Right lung (tissue), 5 donors: ENCODE results near the gene ACAP2. TPM values are rescaled to one million over a fixed set of nuclear protein-coding genes. Genes with fewer than 3 reads are reported as not detected.
"Not testable (repeated sequence)": the region's sequence is repeated elsewhere in the genome, so short reads cannot be mapped to it uniquely, and the experiment has no call there.

Experiments used
- DNase-seq, 2 donors: peaks; one replicate each; pipeline ENCODE4 v3.0.0-alpha.2; 2013
- polyA plus RNA-seq, 5 donors: library from polyadenylated mRNA; unstranded; fragments of 120-200 nt; gene quantifications; one replicate each; pipeline versions ENCODE4 v1.2.1 to v1.2.3, GENCODE V29; 2013; ENCODE audit warnings: inconsistent platforms in 1 of 5, low replicate concordance in 1 of 5; ENCODE audit not compliant: insufficient read length in 5 of 5, insufficient read depth in 1 of 5

Gene ACAP2
- polyA plus RNA-seq, 5 donors = 31.8 to 59.5 (median 53.6) TPM

DNA sequence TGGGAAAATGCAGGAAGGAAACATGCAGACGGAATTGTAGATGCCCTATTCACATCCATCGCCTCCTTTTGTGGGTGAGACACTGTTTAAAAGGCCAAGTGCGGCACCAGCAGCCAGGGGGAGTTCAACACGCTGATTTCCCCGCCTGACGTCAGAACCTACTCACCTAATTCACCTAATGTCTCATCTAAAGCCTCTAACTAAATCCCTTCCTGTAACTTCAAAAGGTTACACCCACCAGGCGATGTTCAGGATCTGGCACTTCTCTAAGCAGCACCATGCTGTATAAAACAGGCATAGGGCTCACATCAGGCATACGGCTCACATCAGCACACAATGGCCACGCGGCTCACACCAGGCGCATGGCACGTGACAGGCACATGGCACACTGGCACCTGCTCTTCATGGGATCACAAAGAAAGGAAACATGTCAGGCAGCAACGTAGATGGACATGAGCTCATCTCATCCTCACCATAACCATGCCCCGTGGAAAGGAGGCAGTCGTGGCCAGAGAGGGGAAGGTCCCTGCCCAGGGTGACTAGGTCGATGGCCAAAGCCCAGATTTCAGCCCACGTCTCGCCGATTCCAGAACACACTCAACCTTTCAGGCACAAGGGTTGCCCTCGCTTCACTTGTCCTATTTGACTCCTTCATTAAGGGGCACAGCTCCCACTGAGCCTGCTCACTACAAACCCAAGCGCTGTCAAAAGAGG, 193.6 kb downstream of the ACAP2 start:
- DNase-seq = no peak

DNA sequence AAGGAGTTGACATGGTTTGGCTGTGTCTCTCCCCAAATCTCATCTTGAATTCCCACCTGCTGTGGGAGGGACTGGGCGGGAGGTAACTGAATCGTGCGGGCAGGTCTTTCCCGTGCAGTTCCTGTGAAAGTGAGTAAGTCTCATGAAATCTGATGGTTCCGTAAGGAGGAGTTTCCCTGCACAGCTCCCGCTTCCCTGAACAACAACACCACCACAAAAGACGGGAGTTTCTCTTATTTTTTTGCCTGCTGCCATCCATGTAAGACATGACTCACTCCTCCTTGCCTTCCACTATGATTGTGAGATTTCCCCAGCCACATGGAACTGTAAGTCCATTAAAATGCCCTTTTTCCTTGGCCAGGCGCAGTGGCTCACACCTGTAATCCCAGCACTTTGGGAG, 194.5 kb downstream of the ACAP2 start:
- no peak for DNase-seq

DNA sequence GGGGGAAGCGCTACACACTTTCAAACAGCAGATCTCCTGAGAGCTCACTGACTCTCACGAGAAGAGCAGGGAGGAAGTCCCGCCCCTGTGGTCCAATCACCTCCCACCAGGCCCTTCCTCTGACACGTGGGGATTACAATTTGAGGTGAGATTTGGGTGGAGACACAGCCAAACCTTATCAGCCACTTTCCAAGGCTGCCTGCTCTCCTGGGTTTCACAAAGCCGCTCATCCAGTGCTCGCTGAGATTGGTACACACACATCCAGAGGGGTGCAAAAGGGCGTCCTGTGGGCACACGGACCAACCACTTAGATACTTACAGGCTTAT, 195.0 kb downstream of the ACAP2 start:
- no peak for DNase-seq

DNA sequence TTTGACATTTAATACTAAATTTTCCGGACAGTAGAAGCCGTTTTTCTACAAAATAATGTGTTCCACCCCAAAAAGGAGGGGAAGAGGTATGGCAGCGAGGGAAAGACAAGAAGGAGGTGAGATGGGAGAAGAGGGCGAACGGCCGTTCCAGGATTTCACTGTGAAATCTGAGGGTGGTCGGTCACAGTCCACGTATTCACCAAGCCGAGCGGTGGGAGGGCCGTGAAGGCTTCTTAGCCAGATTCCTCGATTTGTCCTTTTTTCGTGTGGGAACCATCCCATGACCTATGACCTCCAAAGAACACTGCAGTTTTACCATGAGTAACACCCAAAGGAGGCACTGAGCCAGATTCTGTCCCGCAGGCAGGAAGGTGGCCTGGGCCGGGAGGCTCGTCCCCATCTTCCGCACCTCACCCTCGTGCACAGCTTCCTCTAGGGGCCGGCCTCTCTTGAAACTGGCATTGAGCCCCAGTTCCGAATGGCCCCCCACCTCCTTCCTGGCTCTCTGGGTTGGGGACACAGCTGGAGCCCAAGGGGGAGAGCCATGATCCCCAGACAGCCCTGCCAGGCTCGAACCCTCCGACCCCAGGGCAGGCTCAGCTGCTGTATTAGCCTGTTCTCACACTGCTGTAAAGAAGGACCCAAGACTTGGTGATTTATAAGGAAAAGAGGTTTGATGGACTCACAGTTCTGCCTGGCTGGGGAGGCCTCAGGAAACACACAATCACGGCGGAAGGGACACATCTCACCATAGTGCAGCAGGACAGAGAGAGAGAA, 195.5 kb downstream of the ACAP2 start:
- no peak for DNase-seq

GRCh38 chr3:195246581-195246995, 196.2 kb downstream of the ACAP2 start:
- DNase-seq = no peak

- DNase-seq = no peak
Observed at GRCh38 chr3:195245531-195245951, 197.3 kb downstream of the ACAP2 start.

- DNase-seq = no peak
Observed at GRCh38 chr3:195241592-195242355, 201.0 kb downstream of the ACAP2 start.

DNA sequence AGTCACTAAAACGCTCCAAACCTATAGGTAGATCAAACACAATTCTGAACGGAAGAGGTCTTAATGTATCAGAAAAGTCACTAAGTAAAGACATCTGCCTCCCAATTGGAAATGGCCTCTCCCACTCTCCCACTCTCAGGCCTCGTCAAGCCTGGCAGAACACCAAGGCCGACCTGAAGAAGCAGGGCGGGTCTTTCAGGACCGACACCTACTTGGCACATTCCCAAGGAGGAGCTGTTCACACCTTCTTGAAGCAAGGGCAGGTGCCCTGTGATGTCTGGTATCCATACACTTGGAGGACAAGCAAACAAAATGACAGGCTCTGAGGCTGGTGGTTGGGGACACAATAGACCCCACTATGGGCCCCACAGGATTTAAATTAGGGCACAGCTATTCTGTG, 201.9 kb downstream of the ACAP2 start:
- no peak for DNase-seq

- no peak for DNase-seq
Observed at GRCh38 chr3:195240171-195240701, 202.6 kb downstream of the ACAP2 start.

- no peak for DNase-seq
Observed at GRCh38 chr3:195239121-195239520, 203.7 kb downstream of the ACAP2 start.

- no peak for DNase-seq
Observed at GRCh38 chr3:195238586-195239118, 204.2 kb downstream of the ACAP2 start.

DNA sequence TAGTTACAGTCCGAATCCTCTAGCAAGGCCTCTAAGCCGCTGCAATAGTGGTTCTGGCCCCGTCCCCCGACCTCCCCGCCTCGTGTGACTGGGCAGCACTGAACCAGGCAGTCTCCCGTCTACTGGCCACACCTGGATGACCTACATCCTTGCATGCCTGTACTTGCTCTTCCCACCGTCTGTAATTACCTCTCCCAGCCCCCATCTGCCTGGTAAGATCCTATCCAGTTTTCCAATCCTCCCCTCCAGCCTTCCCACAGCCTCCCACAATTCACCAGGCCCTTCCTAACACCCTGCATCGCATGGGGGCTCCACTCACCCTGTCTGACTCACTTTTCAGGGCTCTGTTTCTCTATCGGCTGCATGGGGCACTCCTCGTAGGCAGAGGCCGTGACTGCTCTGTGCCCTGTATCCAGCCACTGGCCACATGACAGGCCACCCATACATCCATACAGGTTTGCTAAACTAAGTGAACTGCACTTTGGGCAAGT, 204.7 kb downstream of the ACAP2 start:
- DNase-seq = no peak

DNA sequence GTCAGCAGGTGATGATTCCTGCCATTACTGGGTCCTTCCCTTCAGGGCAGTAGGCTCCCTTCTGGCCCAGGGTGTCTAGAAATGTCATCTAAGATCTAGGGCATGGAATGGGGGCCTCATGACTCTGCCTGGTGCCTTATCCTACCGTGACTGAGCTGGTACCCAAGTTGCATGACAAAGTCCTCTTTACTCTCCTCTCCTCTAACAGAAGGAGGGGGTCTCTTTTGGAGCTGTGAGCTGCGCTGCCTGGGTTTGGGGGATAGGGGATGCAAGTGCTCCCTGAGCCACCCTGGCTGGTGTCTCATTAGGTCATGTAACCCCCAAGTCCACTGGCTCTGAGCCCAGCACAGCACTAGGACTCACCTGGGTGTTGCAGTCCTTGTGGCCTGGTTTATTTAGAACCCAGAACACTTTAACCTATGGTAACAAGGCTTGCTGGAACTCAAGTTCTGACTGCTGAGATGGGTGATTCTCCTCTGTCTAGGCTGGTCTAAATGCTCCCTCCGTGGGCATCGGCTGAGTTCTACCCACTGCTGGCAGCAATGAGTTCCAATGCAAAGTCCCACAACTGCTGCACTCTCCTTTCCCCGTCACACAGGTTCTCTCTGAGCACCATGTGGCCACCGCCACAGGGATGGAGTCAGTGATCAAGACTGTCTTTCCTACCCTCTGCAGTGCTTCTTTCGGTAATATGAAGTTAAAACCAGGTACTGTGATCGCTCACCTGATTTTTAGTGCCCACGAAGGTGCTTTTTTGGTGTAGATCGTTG, 205.8 kb downstream of the ACAP2 start:
- DNase-seq = no peak

GRCh38 chr3:195236076-195236798, 206.6 kb downstream of the ACAP2 start:
- DNase-seq = no peak

- no peak for DNase-seq
Observed at GRCh38 chr3:195230244-195230643, 212.6 kb downstream of the ACAP2 start.

DNA sequence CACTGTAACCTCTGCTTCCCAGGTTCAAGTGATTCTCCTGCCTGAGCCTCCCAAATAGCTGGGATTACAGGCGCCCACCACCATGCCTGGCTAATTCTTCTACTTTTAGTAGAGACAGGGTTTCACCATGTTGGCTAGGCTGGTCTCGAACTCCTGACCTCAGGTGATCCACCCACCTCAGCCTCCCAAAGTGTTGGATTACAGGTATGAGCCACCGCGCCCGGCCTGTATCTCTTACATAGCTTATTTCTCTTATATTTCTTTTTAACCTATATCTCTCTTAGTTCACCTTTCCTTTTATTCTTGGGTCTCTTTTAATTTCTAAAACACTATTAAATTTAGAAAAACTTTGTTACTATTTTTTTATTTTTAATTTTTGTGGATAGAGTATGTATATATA, 213.9 kb downstream of the ACAP2 start:
- DNase-seq = not testable (repeated sequence)

- DNase-seq = no peak
Observed at GRCh38 chr3:195227871-195228270, 214.9 kb downstream of the ACAP2 start.

- DNase-seq = no peak
Observed at GRCh38 chr3:195226900-195227447, 215.8 kb downstream of the ACAP2 start.

DNA sequence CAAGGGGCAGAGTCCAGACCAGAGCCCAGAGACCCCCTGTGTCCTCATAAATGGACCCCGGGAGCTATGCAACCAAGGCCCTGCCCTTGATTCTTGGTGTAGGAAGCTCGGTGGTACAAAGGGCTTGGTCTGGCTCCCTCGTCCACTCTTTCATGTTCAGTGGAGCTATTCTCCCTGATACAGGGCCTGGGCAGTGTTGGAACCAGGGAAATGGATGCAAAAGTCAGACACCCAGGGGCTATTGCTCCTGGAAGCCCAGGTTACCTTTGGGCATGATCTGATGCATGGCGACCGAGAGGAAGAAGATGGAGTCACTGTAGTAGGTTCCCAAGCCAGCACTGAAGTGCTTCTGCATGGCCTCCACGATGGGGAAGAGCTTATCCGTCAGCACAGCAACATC, 216.4 kb downstream of the ACAP2 start:
- DNase-seq = no peak

DNA sequence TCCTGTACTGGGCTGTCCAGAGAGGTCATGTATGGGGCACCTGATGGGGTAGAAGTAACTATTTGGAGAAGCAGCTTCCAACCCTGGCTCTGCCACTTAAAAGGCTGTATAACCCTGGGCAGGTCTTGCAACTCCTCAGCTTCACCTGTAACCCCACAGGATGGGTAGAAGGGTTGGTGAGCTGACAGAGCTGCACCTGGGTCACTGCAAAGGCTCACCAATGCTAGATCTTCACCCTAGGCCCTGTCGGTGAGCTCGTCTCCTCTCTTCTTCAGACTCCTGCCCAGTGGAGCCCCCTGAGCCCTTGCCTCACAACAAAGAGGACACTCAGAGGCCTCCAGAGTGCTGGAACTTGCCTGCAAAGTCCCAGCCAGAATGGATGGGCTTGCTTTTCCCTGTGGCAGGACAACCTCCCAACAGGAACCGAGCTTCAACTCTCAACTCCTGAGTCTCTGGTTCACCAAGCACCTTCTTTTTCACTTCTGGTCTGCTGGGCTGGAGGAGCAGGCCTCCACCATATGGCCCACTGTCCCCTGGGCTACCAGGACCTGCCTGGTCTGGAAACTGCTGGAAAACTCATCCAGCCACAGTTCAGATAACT, 217.7 kb downstream of the ACAP2 start:
- no peak for DNase-seq
